Measurements from ENCODE around the gene RALA. TPM values are rescaled to one million over a fixed set of nuclear protein-coding genes. Genes with fewer than 3 reads are reported as not detected.

Gene RALA
- total and polyA plus RNA-seq, 2 donors from 2014 or later, result 21.5 to 25.1 TPM

- DNase-seq, result peak in 1 of 5 donors; percentile 25
- Histone ChIP-seq H3K9ac (ENCODE audit: low read length in 3 of 3) (no peak overlapping the region), H3K9me3 (ENCODE audit: control insufficient read depth in 2 of 3, insufficient read depth in 1 of 3, low read length in 3 of 3) (no peaks in the 10 kb centered on the region), H3K27ac (ENCODE audit: low read depth in 2 of 2, low read length in 2 of 2) (no peak overlapping the region), H3K4me1 (ENCODE audit: control insufficient read depth in 2 of 3, insufficient read depth in 2 of 3, low read depth in 1 of 3, low read length in 3 of 3) (no peaks in the 10 kb centered on the region), H3K4me3 (ENCODE audit: low read length in 3 of 3) (no peak overlapping the region), H3K27me3 (ENCODE audit: control insufficient read depth, insufficient read depth, low read length) (no peaks in the 10 kb centered on the region), H3K36me3 (ENCODE audit: control insufficient read depth in 2 of 3, insufficient read depth in 3 of 3, low read length in 3 of 3) (no peaks in the 10 kb centered on the region)
- FAIRE-seq, result no peak
- TF ChIP-seq, protein P1, sequence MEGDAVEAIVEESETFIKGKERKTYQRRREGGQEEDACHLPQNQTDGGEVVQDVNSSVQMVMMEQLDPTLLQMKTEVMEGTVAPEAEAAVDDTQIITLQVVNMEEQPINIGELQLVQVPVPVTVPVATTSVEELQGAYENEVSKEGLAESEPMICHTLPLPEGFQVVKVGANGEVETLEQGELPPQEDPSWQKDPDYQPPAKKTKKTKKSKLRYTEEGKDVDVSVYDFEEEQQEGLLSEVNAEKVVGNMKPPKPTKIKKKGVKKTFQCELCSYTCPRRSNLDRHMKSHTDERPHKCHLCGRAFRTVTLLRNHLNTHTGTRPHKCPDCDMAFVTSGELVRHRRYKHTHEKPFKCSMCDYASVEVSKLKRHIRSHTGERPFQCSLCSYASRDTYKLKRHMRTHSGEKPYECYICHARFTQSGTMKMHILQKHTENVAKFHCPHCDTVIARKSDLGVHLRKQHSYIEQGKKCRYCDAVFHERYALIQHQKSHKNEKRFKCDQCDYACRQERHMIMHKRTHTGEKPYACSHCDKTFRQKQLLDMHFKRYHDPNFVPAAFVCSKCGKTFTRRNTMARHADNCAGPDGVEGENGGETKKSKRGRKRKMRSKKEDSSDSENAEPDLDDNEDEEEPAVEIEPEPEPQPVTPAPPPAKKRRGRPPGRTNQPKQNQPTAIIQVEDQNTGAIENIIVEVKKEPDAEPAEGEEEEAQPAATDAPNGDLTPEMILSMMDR (IDR thresholded peaks at IDR 0.05; ENCODE audit: borderline replicate concordance, extremely low read depth, insufficient read depth), result no peak
- intact Hi-C loops (cut with DNase I), result no loop called here
Observed at GRCh38 chr7:39589323-39590111, 33.9 kb upstream of the RALA start.

- H3K9ac ChIP-seq (ENCODE audit: low read length in 3 of 3), result no peak overlapping the region
- intact Hi-C loops (cut with DNase I), result no loop called here
- H3K27me3 ChIP-seq (ENCODE audit: control insufficient read depth, insufficient read depth, low read length), result no peaks in the 10 kb centered on the region
- no peaks in the 10 kb centered on the region for H3K4me1 ChIP-seq (ENCODE audit: control insufficient read depth in 2 of 3, insufficient read depth in 2 of 3, low read depth in 1 of 3, low read length in 3 of 3)
- H3K9me3 ChIP-seq (ENCODE audit: control insufficient read depth in 2 of 3, insufficient read depth in 1 of 3, low read length in 3 of 3), result no peaks in the 10 kb centered on the region
- FAIRE-seq (no peak), DNase-seq (no peak)
- TF ChIP-seq, protein P1 (IDR thresholded peaks at IDR 0.05; ENCODE audit: borderline replicate concordance, extremely low read depth, insufficient read depth), result no peak
- no peak overlapping the region for H3K4me3 ChIP-seq (ENCODE audit: low read length in 3 of 3)
- no peaks in the 10 kb centered on the region for H3K36me3 ChIP-seq (ENCODE audit: control insufficient read depth in 2 of 3, insufficient read depth in 3 of 3, low read length in 3 of 3)
- no peak overlapping the region for H3K27ac ChIP-seq (ENCODE audit: low read depth in 2 of 2, low read length in 2 of 2)
Observed at GRCh38 chr7:39592586-39592985, 30.8 kb upstream of the RALA start.

DNA sequence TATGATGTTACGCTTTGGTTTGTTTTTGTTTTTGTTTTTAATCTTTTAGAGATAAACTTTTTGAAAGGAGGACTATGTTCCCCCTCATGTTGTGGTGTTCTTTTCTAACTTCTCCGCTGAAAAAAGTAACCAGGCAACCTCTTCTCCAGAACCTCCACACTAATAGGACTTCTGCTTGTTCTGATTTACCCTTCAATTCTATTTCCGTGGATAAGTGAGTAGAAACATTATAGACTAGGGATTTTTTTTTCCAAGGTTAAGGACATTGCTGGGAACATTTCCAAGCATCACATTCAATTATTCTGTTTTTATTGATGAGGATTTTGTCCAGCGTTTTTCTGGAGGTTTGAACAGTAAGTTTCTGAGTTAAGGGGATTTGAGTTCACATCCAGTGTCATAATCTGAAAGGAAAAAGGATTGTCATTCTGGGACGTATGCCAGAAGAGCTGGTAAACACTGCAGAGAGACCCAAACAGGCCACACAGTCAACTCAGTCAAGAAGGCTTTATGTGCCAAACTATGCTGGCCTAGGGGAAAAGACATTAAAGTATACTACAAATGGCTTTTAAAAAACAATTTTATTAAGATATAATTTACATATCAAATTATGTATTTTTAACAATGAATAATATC, 28.3 kb upstream of the RALA start:
- Histone ChIP-seq H3K9ac (ENCODE audit: low read length in 3 of 3) (no peak overlapping the region), H3K4me3 (ENCODE audit: low read length in 3 of 3) (no peak overlapping the region), H3K27ac (ENCODE audit: low read depth in 2 of 2, low read length in 2 of 2) (no peak overlapping the region), H3K27me3 (ENCODE audit: control insufficient read depth, insufficient read depth, low read length) (no peaks in the 10 kb centered on the region), H3K4me1 (ENCODE audit: control insufficient read depth in 2 of 3, insufficient read depth in 2 of 3, low read depth in 1 of 3, low read length in 3 of 3) (no peaks in the 10 kb centered on the region), H3K36me3 (ENCODE audit: control insufficient read depth in 2 of 3, insufficient read depth in 3 of 3, low read length in 3 of 3) (no peaks in the 10 kb centered on the region), H3K9me3 (ENCODE audit: control insufficient read depth in 2 of 3, insufficient read depth in 1 of 3, low read length in 3 of 3) (no peaks in the 10 kb centered on the region)
- TF ChIP-seq, protein P1 (IDR thresholded peaks at IDR 0.05; ENCODE audit: borderline replicate concordance, extremely low read depth, insufficient read depth), result no peak
- peak in 2 of 5 donors; percentile 30 to 70 for DNase-seq
- FAIRE-seq, result no peak
- intact Hi-C loops (cut with DNase I), result no loop called here
